ENCODE data around the gene GGA1.
A peak's percentile ranks its signal among the peaks of the same experiment; 100 is the strongest.
"Not testable (repeated sequence)": the region's sequence is repeated elsewhere in the genome, so short reads cannot be mapped to it uniquely, and the experiment has no call there.

The GGA1 gene

GRCh38 chr22:37571258-37571991, 37.2 kb upstream of the GGA1 start:
- no peak for DNase-seq

- no peak for DNase-seq
Measured at GRCh38 chr22:37571992-37572373, 36.7 kb upstream of the GGA1 start.

GRCh38 chr22:37575490-37576003, 33.1 kb upstream of the GGA1 start:
- DNase-seq = no peak

GRCh38 chr22:37578002-37578401, 30.6 kb upstream of the GGA1 start:
- DNase-seq = no peak

- no peak for DNase-seq
Measured at GRCh38 chr22:37581504-37581903, 27.1 kb upstream of the GGA1 start.

- no peak for DNase-seq
Measured at GRCh38 chr22:37582526-37582925, 26.1 kb upstream of the GGA1 start.

- no peak for DNase-seq
Measured at GRCh38 chr22:37588546-37589215, 20.0 kb upstream of the GGA1 start.

GRCh38 chr22:37589636-37590035, 19.0 kb upstream of the GGA1 start:
- DNase-seq = no peak

GRCh38 chr22:37591081-37591480, 17.6 kb upstream of the GGA1 start:
- DNase-seq = not testable (repeated sequence)

GRCh38 chr22:37591823-37592404, 16.7 kb upstream of the GGA1 start:
- no peak for DNase-seq

- no peak for DNase-seq
Measured at GRCh38 chr22:37594237-37594636, 14.4 kb upstream of the GGA1 start.

GRCh38 chr22:37599153-37599552, 9.5 kb upstream of the GGA1 start:
- no peak for DNase-seq

GRCh38 chr22:37601203-37601539, 7.5 kb upstream of the GGA1 start:
- no peak for DNase-seq

GRCh38 chr22:37601540-37602442, 6.8 kb upstream of the GGA1 start:
- DNase-seq = no peak

- DNase-seq = not testable (repeated sequence)
Measured at GRCh38 chr22:37602546-37603277, 5.9 kb upstream of the GGA1 start.

GRCh38 chr22:37604074-37604473, 4.6 kb upstream of the GGA1 start:
- no peak for DNase-seq

- peak; percentile 50 to 61 for DNase-seq
Measured at GRCh38 chr22:37604875-37605274, 3.8 kb upstream of the GGA1 start.

- DNase-seq = peak; percentile 94 to 95
Measured at GRCh38 chr22:37607010-37607934, 1.4 kb upstream of the GGA1 start.

GRCh38 chr22:37607935-37608476, 628 bp upstream of the GGA1 start:
- no peak for DNase-seq

- DNase-seq = peak; percentile 37 to 59
Measured at GRCh38 chr22:37609240-37610152, 862 bp downstream of the GGA1 start.

All from activated T-cell treated with anti-CD3 and anti-CD28 coated beads, Interleukin-2, amount 50 U/mL, for 48 hours (primary cell).